NT2/D1 (cell line): ENCODE data around the gene SMNDC1.
"Not testable (repeated sequence)": the region's sequence is repeated elsewhere in the genome, so short reads cannot be mapped to it uniquely, and the experiment has no call there.

Experiments
- SUZ12 ChIP-seq: IDR thresholded peaks from 2 replicates; pipeline ENCODE4 v1.6.1; 2011; ENCODE audit not compliant: insufficient read length, insufficient read depth; ENCODE audit errors: extremely low read depth
- YY1 ChIP-seq: IDR thresholded peaks from 2 replicates; pipeline ENCODE4 v1.6.1; 2011; ENCODE audit not compliant: insufficient read length, insufficient read depth
- ZNF274 ChIP-seq: IDR thresholded peaks from 2 replicates; pipeline ENCODE4 v1.6.1; 2011; ENCODE audit warnings: mild to moderate bottlenecking, low read depth, low read length

DNA sequence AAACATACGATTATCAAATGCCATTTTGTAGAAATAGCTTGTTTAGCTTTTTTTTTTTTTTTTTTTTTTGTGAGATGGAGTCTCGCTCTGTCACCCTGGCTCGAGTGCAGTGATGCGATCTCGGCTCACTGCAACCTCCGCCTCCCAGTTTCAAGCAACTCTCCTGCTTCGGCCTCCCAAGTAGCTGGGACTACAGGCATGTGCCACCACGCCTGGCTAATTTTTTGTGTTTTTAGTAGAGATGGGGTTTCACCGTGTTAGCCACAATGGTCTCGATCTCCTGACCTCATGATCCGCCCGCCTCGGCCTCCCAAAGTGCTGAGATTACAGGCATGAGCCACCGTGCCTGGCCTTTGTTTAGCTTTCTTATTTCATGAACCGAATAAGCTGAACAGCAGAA is 31.7 kb downstream of the SMNDC1 start:
- TF ChIP-seq YY1, SUZ12, ZNF274: not testable (repeated sequence)
